Right lobe of liver (tissue), 6 donors: Measurements from ENCODE around the gene CDC42BPA. TPM values are rescaled to one million over a fixed set of nuclear protein-coding genes. Genes with fewer than 3 reads are reported as not detected.
"Not testable (repeated sequence)": the region's sequence is repeated elsewhere in the genome, so short reads cannot be mapped to it uniquely, and the experiment has no call there.

ENCODE experiments used
- ATAC-seq, 4 donors: fragments of 200-7000 bp; cut with Tn5 transposase; one replicate each; pipeline ENCODE4 v1.9.1; 2020; ENCODE audit warnings: mild to moderate bottlenecking in 4 of 4, moderate library complexity in 4 of 4
- DNase-seq, 3 donors: peaks; one replicate each; pipeline ENCODE4 v3.0.0-alpha.2; 2020
- H3K27ac ChIP-seq, 3 donors: fragments of 200-600 bp; one replicate each; pipeline ENCODE4 v1.8.0; 2022
- H3K27me3 ChIP-seq, 2 donors: fragments of 200-600 bp; one replicate each; pipeline ENCODE4 v1.8.0; 2022
- H3K36me3 ChIP-seq, 4 donors: fragments of 200-600 bp; sonication (generic) in 1 of 4; one replicate each; pipeline versions ENCODE4 v1.5.1 to v1.8.0; 2017 to 2022; ENCODE audit warnings: control low read depth in 1 of 4
- H3K4me1 ChIP-seq, 4 donors: fragments of 200-600 bp; sonication (generic) in 1 of 4; one replicate each; pipeline versions ENCODE4 v1.5.1 to v1.8.0; 2017 to 2022; ENCODE audit warnings: control low read depth in 1 of 4
- H3K4me3 ChIP-seq, 3 donors: fragments of 200-600 bp; one replicate each; pipeline ENCODE4 v1.8.0; 2022
- H3K9me3 ChIP-seq, 4 donors: fragments of 200-600 bp; sonication (generic) in 1 of 4; one replicate each; pipeline versions ENCODE4 v1.5.1 to v1.8.0; 2017 to 2022; ENCODE audit warnings: control low read depth in 1 of 4
- POLR2A ChIP-seq: fragments of 450-650 bp; IDR thresholded peaks from one replicate; pipeline ENCODE4 v1.6.1; 2017; ENCODE audit warnings: antibody characterized with exemption, mild to moderate bottlenecking
- WGBS: methylation state at CpG from one replicate; pipeline ENCODE4 v1.1.6; 2018; ENCODE audit warnings: low coverage, low lambda C conversion rate; ENCODE audit not compliant: insufficient coverage; ENCODE audit errors: missing lambda C conversion rate; 5-methylcytosine and 5-hydroxymethylcytosine counted together
- intact Hi-C, 2 donors: fragments of 100-400 bp; cut with DNase I; formaldehyde crosslinking; loops; one replicate each; pipeline versions ENCODE4 v1.11.2 to v1.14.1; 2022
- total RNA-seq, 6 experiments: library from RNA; depleted of rRNA in 2 of 6; stranded (reverse); fragments of >200 nt in 2 of 6; fragmentation: NEBNext Ultra II Directional in 3 of 6; extraction: Animal tissue kit (Norgen Biotek cat#: 25700) in 3 of 6; gene quantifications; one replicate each; pipeline versions ENCODE4 v1.1.0 to v1.2.4, GENCODE V29; 2016 to 2023
- TF ChIP-seq, protein P1 (sequence below), 4 donors: fragments of 200-600 bp in 3 of 4; fragments of 450-650 bp in 1 of 4; IDR thresholded peaks; one replicate each; pipeline versions ENCODE4 v1.5.1 to v1.8.0; 2016 to 2022; ENCODE audit warnings: antibody characterized with exemption in 4 of 4, mild to moderate bottlenecking in 2 of 4
- donor health status: DM: no; HTN: yes; CAD: no.
- donor health status: DM: no; HTN: no; CAD: no.
- donor health status: DM: no; HTN: no; CAD: no.
- donor health status: DM: no; HTN: yes; CAD: no.
- donor health status: DM: no; HTN: yes; CAD: no.

The CDC42BPA gene
- total RNA-seq, 6 experiments from 2014 or later = 11.4 to 35.0 (median 22.2) TPM

DNA sequence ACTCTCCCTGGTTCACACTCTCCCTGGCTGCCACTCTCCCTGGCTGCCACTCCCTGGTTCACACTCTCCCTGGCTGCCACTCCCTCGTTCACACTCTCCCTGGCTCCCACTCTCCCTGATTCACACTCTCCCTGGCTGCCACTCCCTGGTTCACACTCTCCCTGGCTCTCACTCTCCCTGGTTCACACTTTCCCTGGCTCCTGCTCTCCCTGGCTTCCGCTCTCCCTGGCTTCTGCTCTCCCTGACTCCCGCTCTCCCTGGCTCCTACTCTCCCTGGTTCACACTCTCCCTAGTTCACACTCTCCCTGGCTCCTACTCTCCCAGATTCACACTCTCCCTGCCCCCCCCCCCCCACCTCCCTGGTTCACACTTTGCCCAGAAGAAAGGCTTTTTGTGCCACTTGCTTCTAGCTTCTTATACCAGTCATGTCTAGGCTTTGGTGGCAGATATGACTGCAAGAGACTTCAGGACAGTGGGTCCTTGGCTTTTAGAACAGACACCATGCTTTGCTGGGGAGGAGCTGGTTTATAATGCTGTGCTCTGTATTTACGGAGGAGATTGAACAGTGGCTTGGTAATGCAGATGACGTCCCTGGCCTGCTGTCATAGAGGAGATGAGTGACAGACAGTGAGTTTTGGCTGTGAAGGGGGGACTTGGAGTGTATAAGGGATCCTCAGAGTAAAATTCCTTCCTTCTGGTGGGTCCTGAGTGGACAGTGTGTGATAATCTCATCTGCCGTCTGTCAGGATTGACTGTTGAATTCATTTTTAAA, 361.2 kb downstream of the CDC42BPA start:
- H3K4me1 ChIP-seq = peaks cover 0 to 13% (median 3%) of the 10 kb centered on the region in 4 donors
- TF ChIP-seq, protein P1, sequence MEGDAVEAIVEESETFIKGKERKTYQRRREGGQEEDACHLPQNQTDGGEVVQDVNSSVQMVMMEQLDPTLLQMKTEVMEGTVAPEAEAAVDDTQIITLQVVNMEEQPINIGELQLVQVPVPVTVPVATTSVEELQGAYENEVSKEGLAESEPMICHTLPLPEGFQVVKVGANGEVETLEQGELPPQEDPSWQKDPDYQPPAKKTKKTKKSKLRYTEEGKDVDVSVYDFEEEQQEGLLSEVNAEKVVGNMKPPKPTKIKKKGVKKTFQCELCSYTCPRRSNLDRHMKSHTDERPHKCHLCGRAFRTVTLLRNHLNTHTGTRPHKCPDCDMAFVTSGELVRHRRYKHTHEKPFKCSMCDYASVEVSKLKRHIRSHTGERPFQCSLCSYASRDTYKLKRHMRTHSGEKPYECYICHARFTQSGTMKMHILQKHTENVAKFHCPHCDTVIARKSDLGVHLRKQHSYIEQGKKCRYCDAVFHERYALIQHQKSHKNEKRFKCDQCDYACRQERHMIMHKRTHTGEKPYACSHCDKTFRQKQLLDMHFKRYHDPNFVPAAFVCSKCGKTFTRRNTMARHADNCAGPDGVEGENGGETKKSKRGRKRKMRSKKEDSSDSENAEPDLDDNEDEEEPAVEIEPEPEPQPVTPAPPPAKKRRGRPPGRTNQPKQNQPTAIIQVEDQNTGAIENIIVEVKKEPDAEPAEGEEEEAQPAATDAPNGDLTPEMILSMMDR (IDR thresholded peaks at IDR 0.05) = no peak
- no peak for TF ChIP-seq POLR2A
- H3K4me3 ChIP-seq = no peak overlapping the region
- intact Hi-C loops = no loop called here
- H3K36me3 ChIP-seq = no peaks in the 10 kb centered on the region
- ATAC-seq (no peak), DNase-seq (no peak)
- H3K9me3 ChIP-seq = no peaks in the 10 kb centered on the region
- 92% methylated on average over 6 of the region's 6 CpGs for WGBS
- H3K27ac ChIP-seq = no peak overlapping the region
- no peaks in the 10 kb centered on the region for H3K27me3 ChIP-seq

DNA sequence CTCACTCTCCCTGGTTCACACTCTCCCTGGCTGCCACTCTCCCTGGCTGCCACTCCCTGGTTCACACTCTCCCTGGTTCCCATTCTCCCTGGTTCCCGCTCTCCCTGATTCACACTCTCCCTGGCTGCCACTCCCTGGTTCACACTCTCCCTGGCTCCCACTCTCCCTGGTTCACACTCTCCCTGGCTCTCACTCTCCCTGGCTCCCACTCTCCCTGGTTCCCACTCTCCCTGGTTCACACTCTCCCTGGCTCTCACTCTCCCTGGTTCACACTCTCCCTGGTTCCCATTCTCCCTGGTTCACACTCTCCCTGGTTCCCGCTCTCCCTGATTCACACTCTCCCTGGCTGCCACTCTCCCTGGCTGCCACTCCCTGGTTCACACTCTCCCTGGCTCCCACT, 362.4 kb downstream of the CDC42BPA start:
- H3K36me3 ChIP-seq, ATAC-seq, H3K27me3 ChIP-seq, H3K4me3 ChIP-seq, intact Hi-C loops, DNase-seq, H3K27ac ChIP-seq, H3K9me3 ChIP-seq: not testable (repeated sequence)
- 100% methylated on average over 2 of the region's 2 CpGs for WGBS
- peaks cover 0 to 18% (median 3%) of the 10 kb centered on the region in 4 donors for H3K4me1 ChIP-seq

DNA sequence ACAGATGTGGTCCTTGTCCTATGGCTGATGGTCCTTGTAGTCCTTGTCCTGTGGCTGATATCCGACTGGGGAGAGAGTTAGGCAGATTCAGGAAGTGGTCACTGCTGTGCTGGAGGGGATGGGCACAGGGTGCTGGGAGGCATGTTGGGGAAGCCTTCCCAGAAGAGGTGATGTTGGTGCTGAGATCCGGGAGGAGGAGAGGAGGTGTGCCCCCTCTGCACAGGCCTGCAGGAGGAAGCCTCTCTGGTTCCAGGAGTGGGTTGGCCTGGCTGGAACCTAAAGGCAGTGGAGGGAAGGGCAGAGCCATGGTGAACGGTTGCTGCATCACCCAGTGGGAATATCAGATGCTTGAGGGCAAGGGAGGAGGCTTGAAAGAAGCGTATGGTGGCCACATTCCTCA, 363.5 kb downstream of the CDC42BPA start:
- WGBS = 100% methylated on average over 1 of the region's 4 CpGs
- peaks cover 0 to 18% (median 3%) of the 10 kb centered on the region in 4 donors for H3K4me1 ChIP-seq
- H3K27ac ChIP-seq = no peak overlapping the region
- no peaks in the 10 kb centered on the region for H3K27me3 ChIP-seq
- no peak for TF ChIP-seq POLR2A
- TF ChIP-seq, protein P1 (IDR thresholded peaks at IDR 0.05) = no peak
- H3K4me3 ChIP-seq = no peak overlapping the region
- peak in 1 of 3 donors; percentile 16 for DNase-seq
- intact Hi-C loops = no loop called here
- H3K36me3 ChIP-seq = peaks cover 0 to 2% (median 0%) of the 10 kb centered on the region in 4 donors
- no peaks in the 10 kb centered on the region for H3K9me3 ChIP-seq
- ATAC-seq = peak in 1 of 4 donors; percentile 11

DNA sequence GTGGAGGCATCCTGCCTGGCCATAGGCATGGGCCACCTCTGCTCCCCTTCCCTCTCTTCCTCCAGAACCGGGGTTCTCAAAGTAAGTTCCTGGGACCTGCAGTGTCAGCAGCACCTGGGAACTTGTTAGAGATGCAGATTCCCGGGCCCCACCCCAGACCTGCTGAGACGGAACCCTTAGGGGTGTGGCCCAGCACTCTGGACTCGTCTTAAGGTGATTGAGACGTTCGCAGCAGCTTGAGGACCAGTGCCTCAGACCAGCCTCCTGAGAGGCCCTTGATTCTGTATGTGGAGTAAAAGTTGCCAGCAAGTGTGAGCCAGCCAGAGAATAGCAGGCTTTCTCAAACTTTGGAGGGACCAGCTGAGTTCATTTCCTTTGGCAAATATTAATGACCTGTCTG, 364.0 kb downstream of the CDC42BPA start:
- Histone ChIP-seq H3K4me1 (peaks cover 0 to 18% (median 3%) of the 10 kb centered on the region in 4 donors), H3K27me3 (no peaks in the 10 kb centered on the region), H3K9me3 (no peaks in the 10 kb centered on the region), H3K4me3 (no peak overlapping the region), H3K36me3 (peaks cover 0 to 5% (median 0%) of the 10 kb centered on the region in 4 donors), H3K27ac (no peak overlapping the region)
- ATAC-seq (no peak), DNase-seq (peak in 1 of 3 donors; percentile 14)
- TF ChIP-seq POLR2A = no peak
- TF ChIP-seq, protein P1 (IDR thresholded peaks at IDR 0.05) = no peak
- 82% methylated on average over 4 of the region's 6 CpGs for WGBS
- intact Hi-C loops = no loop called here

DNA sequence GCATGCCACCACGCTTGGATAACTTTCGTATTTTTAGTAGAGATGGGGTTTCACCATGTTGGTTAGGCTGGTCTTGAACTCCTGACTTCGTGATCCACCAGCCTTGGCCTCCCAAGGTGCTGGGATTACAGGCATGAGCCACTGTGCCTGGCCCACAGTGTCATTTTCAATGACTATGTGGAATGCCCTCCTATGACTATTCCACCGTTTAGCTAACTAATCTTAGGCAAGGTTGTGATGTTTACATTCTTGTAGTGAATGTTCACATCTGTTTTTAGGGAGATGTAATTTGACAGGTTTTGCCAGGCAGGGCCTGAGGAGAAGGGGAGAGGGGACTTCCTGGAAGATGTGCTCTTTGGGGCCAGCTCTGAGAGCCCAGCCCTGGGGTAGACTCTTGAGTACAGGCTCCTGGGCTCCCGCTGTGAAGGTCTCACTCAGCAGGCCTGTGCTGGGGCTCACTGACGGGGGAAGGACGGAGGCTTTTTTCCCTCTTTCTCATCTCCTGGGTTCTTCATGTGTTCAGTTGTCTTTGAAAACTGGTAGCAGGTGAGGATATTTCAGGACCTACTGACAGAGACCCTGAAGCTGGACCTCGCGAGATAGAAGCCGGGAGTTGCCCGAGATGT, 365.0 kb downstream of the CDC42BPA start:
- 87% methylated on average over 8 of the region's 11 CpGs for WGBS
- no peaks in the 10 kb centered on the region for H3K9me3 ChIP-seq
- H3K27ac ChIP-seq = no peak overlapping the region
- H3K27me3 ChIP-seq = no peaks in the 10 kb centered on the region
- intact Hi-C loops = no loop called here
- ATAC-seq (no peak), DNase-seq (peak in 1 of 3 donors; percentile 30)
- TF ChIP-seq, protein P1 (IDR thresholded peaks at IDR 0.05) = no peak
- peaks cover 0 to 15% (median 3%) of the 10 kb centered on the region in 4 donors for H3K4me1 ChIP-seq
- H3K4me3 ChIP-seq = no peak overlapping the region
- H3K36me3 ChIP-seq = peaks cover 0 to 5% (median 0%) of the 10 kb centered on the region in 4 donors
